Measurements from ENCODE around the gene HSFX1. TPM values are rescaled to one million over a fixed set of nuclear protein-coding genes. Genes with fewer than 3 reads are reported as not detected.

Gene HSFX1
- total and polyA plus RNA-seq, 2 of the 8 experiments (the other 6 are each of a cell fraction or from before 2014, with no cell fraction given), result 0.42 to 0.63 TPM

DNA sequence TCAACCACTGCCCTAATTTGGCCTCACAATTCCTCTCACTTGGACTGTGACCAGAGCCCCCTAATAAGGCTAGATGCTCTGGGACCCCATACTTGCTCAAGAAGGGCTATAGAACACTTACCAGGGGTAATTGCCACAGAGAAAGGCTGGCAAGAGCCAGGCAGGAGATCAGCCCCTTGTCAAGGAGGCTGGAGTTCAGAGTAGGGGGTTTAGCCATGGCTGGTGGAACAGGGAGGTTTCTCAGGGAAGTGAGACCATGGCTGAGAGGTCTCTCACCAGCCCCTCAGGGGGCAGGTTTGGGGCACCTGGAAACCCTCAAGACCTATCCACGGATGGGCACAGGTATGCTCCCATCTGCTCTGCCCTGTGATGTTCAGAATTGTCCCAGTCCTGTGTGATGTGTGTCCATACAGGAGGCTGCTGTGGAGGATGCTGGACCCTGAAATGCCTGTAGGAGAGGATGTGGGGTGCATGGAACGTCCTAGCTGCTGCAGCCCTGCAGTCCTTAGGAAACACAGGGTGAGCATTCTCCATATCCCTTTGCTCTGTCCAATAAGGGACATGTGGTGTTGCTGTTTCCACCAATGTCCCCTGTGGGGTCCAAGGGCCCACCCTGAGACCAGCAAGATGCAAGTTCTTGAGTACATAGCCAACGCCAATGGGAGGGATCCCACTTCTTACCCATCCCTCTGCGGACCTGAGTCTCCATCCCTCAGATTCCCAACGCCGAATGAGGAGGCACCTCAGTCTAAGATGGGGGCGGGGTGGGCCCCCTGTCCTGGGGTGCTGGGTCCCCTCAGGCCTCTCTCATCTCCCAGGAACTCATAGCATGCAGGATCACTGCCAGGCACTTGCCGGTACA lies 16.4 kb upstream of the HSFX1 start:
- Histone ChIP-seq H3K79me1 (ENCODE audit: low read depth, low read length) (no peaks in the 10 kb centered on the region), H2BK15ac (ENCODE audit: low read length) (no peak overlapping the region), H4K91ac (replicated peaks; ENCODE audit: insufficient read length, low read length) (no peak overlapping the region), H2AK5ac (ENCODE audit: low read depth, low read length) (no peak overlapping the region), H2BK20ac (ENCODE audit: low read length) (no peak overlapping the region), H3K27me3 (replicated peaks in 1 of 4; ENCODE audit: control insufficient read depth in 3 of 4, extremely low read depth in 1 of 4, insufficient read depth in 3 of 4, low read length in 3 of 4) (no peaks in the 10 kb centered on the region), H3K14ac (ENCODE audit: insufficient read length) (no peak overlapping the region), H3K18ac (ENCODE audit: extremely low read depth, low read length) (no peak overlapping the region), H4K20me1 (replicated peaks in 1 of 2; ENCODE audit: control insufficient read depth in 1 of 2, insufficient read depth in 2 of 2, low read length in 2 of 2) (no peaks in the 10 kb centered on the region), H2BK5ac (ENCODE audit: low read depth, low read length) (no peak overlapping the region), H3K9ac (replicated peaks in 1 of 4; ENCODE audit: extremely low read depth in 1 of 4, low read depth in 3 of 4, low read length in 3 of 4) (no peak overlapping the region), H3K4me2 (ENCODE audit: insufficient read depth in 1 of 2, low read depth in 2 of 2, low read length in 2 of 2) (no peak overlapping the region), H3K23ac (ENCODE audit: insufficient read length) (no peak overlapping the region), H3K27ac (ENCODE audit: low read depth, low read length) (no peak overlapping the region), H3K56ac (replicated peaks; ENCODE audit: insufficient read length, low read depth, low read length) (no peak overlapping the region), H2BK120ac (replicated peaks; ENCODE audit: low read depth, low read length) (no peak overlapping the region), H4K8ac (ENCODE audit: extremely low read depth, insufficient read depth, low read length) (no peak overlapping the region), H3K36me3 (ENCODE audit: control insufficient read depth in 2 of 4, insufficient read depth in 4 of 4, low read length in 3 of 4) (no peaks in the 10 kb centered on the region), H3K23me2 (ENCODE audit: low read depth, low read length) (no peaks in the 10 kb centered on the region), H3K4me3 (ENCODE audit: extremely low read depth in 1 of 4, insufficient read depth in 2 of 4, low read depth in 3 of 4, low read length in 4 of 4) (no peak overlapping the region), H3K4ac (replicated peaks; ENCODE audit: insufficient read length, low read depth, low read length) (no peak overlapping the region), H2BK12ac (ENCODE audit: low read depth, low read length) (no peak overlapping the region), H2AFZ (ENCODE audit: low read length) (no peak overlapping the region), H3K4me1 (replicated peaks in 1 of 4; ENCODE audit: control insufficient read depth in 3 of 4, insufficient read depth in 4 of 4, low read length in 3 of 4) (no peaks in the 10 kb centered on the region), H3K9me3 (ENCODE audit: insufficient read depth in 2 of 2, low read depth in 1 of 2, low read length in 1 of 2) (no peaks in the 10 kb centered on the region; a peak in 1 of 4 replicates), H3K79me2 (ENCODE audit: control insufficient read depth in 1 of 2, insufficient read depth in 2 of 2, low read length in 2 of 2) (no peaks in the 10 kb centered on the region), H4K5ac (ENCODE audit: insufficient read length, low read depth, low read length) (no peak overlapping the region)
- ChIA-PET CTCF (ENCODE audit: partially characterized antibody) (no interaction called here), POLR2A (ENCODE audit: partially characterized antibody) (no interaction called here)
- DNase-seq (ENCODE audit: low read depth in 1 of 2, low spot score in 2 of 2) (no peak), FAIRE-seq (no peak)
- WGBS, 2 experiments (ENCODE audit: extremely low coverage in 1 of 2, insufficient coverage in 1 of 2, insufficient read length in 1 of 2, insufficient replicate concordance in 2 of 2, low coverage in 1 of 2, low lambda C conversion rate in 2 of 2, missing lambda C conversion rate in 1 of 2), result 100% methylated on average over 2 of the region's 8 CpGs; no CpG with 5 or more reads in 1 of the 2 experiments
- TF ChIP-seq ATF3 (IDR thresholded peaks at IDR 0.05; ENCODE audit: insufficient read depth, low read depth, low read length) (no peak), NRF1 (IDR thresholded peaks at IDR 0.05; ENCODE audit: low read depth, low read length) (no peak)
